CD1c-positive myeloid dendritic cell (primary cell): Measurements from ENCODE around the gene TSPAN9.

Experiments
- DNase-seq: peaks from one replicate; pipeline ENCODE4 v3.0.0-alpha.2; 2016; ENCODE audit errors: extremely low spot score

TSPAN9 gene

DNA sequence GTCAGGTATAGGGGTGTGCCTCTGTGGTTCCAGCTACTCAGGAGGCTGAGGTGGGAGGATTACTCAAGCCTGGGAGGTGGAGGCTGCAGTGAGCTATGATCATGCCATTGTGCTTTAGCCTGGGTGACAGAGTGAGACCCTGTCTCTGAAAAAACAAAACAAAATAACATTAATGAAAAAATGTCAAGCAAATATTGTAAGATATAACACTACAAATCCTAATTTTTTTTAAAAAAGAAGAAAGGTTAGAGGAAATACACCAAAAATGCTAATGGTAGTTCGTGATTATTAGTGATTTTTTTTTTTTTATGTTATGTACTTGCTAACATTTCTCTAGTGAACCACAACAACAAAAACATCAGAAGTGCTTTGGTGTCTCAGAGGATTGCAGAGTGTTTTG lies 47.7 kb downstream of the TSPAN9 start:
- no peak for DNase-seq

- no peak for DNase-seq
Measured at GRCh38 chr12:3125674-3126073, 48.5 kb downstream of the TSPAN9 start.

DNA sequence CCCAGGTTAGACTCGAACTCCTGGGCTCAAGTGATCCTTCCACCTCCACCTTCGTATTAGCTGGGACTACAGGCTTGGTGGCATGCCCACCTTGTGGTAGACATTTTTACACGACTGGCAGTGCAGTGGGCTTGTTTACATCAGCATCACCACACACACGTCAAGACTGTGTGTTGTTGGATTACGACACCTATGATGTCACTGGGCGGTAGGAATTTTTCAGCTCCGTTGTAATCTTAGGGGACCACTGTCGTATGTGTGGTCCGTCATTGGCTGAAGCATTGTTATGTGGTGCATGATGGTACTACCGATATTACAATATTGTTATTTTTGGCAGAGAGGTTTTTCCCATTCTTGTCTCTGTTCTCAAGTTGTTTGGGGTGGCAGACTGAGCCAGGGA lies 50.7 kb downstream of the TSPAN9 start:
- DNase-seq: no peak

- DNase-seq: no peak
Measured at GRCh38 chr12:3128498-3129293, 51.5 kb downstream of the TSPAN9 start.

DNA sequence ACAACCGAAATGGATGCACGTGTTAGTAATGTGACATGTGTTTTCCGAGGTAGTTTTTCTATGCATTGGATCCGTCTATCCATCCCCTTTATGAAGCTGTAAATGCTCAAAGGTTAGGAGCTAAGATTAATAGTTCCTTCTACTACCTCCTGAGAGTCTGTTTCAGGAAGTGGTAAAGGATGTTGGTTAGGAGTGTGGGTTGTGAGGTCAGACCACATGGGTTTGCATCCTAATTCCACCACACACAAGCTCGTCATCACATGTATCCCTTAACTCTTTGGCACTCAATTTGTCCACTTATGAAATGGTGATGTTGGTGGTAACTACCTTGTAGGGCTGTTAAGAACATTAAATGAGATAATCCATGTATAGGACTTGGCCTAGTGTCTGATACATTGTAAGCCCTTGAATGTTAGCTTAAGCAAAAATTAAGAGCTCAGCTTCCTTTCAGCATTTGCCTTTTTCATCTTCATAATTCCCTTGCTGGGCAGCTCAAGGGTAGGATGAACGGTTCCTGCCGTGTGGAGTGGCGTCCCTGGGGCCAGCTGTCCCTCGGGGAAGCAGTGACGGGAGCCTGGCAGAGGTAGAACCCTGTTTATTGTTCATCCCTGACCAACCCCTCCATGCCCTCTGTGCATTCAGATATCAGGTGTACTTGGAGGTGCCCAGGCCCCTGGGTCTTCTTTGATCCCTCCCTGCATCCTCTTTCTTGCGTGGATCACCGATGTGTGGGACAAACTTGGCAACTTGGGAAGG lies 52.3 kb downstream of the TSPAN9 start:
- peak; percentile 66 for DNase-seq

DNA sequence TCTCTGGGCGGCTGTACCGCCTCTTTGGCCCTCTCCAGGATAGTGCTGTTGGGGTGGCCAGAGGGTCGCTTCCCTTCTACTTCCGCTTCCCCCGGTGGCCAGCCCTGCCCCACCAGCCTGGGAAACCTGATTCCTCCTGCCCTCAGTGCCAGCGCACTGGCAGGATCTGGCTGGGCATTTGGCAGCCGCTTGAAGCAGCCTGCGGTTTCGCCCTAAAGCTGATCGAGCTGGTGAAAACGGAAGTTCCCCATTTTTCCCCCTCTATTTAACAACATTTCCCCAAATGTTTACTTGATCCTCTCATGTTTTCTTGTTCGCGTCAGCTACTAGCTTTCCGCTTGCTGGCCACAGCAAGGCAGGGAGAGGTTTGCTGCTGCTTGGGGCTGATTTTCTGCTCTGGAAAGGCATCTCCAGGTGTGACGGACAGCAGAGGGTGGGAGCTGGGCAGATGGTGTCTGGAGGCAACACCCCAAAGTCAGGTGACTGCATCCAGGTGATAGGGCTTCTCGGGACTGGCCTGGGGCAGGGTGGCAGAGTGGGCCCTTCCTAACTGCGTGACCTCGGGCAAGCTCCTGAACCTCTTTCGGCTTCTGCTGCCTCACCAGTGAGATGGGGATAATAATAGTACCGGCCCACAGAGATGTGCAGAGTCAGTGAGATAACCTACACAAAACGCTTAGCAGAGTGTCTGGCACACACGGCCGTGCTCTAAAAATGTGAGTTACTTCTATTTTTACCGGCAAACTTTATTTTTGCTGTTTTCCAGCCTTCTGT lies 53.1 kb downstream of the TSPAN9 start:
- peak; percentile 33 for DNase-seq

DNA sequence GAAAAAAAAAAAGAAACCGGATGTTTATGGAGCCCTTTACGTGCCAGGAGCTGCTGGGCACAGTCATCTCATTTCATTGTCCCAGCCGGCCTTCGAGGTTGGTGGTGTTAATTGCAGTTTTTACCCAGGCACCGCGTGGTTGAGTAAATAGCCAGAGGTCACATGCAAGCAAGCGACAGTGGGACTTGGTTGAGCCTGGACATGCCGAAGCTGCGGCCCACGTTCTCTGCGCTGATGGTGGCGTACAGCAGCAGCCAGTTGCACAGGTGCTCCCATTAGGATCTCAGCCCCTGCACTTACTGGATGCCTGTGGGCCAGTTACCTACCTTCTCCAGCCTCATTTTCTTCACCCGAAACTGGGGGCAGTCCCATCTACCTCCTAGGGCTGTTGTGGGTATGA lies 54.0 kb downstream of the TSPAN9 start:
- DNase-seq: no peak

DNA sequence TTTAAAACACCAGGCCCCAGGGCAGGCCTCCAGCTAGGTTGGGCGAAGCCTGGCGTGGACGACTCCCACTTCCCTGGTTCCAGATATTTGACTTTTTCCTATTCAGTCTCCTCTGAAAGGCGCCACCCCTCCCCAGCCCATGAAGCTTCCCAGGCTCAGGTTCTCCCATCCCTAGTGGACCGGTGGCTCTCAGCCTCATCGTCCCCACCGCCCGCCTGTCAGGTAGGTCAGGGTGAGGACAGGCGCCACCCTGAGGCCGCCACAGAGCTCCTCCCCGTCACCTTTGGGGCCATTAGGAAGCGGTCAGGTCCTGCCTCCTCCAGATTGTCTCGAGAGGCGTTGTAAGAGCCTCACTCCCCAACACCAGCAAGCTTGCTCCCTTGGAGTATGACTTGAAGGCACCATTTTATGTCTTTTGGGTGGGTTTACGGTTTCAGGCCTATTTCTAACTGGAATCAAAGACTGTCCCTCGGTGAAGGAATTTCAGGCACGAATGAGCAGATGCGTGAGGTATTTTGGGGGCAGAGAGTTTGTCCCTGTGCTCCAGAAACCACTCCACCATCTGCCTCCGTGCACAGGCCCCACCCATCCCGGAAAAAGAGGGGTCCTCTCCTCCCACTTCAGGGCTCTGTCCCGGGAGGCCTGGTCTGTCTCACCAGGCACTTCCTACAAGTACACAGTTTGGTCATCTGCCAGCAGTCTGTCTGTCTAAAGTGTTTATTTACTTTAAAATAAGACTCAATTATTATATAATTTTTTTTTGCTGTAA lies 55.6 kb downstream of the TSPAN9 start:
- no peak for DNase-seq

DNA sequence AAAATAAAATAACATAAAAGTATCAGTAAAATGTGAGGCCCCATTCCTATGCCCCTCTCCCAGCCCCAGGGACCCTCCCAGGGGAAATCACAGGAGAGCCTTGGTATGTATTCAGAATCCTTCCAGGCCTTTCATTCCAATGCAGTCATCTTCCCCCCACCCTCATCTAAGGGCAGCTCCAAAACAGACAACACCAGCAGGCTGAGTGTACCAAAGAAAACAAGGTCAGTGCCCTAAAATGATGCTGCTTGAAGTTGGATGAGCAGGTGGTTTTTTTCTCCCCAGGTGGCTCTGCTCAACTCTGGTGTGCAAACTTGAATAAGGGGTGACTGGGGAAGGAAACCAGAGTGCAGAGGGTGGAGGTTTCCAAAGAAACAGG lies 56.2 kb downstream of the TSPAN9 start:
- no peak for DNase-seq

- DNase-seq: no peak
Measured at GRCh38 chr12:3134126-3134525, 56.9 kb downstream of the TSPAN9 start.

DNA sequence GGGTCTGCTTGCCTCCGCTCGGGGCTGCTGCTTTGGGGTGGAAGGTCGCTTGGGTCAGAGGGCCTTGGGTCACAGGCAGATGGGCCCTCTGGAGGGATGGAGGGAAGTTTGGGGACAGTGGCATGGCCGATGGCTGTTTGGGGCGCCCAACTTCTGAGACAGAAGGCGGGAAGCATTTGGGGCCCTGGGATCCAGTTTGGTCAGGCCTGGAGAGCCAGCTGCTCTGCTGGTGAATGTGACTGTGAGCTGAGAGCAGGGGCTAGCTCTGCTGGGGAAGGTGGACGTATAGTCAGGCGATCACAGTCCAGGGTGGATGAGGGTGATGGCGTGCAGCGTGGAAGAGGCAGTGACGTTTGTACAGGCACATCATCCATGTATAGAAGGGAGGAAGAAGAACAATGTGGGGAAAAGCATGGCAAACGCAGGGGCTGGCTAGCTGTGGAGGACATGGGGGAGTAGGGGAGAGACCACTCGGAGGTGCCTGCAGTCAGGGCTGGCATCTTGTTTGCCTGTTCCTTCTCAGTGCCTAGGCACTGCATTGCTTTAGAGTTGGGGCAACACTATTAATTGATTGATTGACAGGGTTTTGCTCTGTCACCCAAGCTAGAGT lies 57.5 kb downstream of the TSPAN9 start:
- DNase-seq: no peak

GRCh38 chr12:3135522-3136461 lies 58.6 kb downstream of the TSPAN9 start:
- peak; percentile 65 for DNase-seq

GRCh38 chr12:3136641-3137267 lies 59.6 kb downstream of the TSPAN9 start:
- no peak for DNase-seq

- no peak for DNase-seq
Measured at GRCh38 chr12:3137268-3137781, 60.1 kb downstream of the TSPAN9 start.

GRCh38 chr12:3137814-3138445 lies 60.8 kb downstream of the TSPAN9 start:
- DNase-seq: no peak

DNA sequence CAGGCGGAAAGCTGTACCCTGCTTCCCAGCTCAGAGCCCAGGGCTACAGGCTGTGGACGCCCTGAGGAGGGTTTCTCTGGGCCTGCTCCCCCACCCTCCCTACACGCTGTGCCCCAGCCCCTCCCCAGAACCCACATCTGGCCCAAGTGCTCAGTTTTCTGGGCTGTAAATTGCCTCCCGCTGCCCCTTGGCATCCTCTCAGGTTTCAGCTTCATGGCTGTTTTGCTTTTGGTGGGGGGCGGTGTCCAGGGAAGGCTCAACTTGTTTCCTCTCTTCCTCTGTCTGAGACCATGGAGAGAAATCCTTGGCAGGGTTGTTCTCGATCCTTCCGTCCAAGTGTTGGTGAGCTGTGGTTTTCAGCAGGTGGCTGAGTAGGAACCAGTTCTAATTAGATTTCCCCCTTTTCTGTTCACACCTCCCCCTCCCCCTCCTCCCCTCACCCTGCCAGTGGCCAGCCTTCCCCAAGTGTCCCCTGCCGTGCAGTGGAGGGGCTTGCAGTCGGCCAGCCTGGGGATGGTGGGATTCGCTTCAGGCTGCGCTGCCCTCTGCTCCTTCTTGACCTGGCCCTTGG lies 61.8 kb downstream of the TSPAN9 start:
- no peak for DNase-seq

- no peak for DNase-seq
Measured at GRCh38 chr12:3139760-3140159, 62.6 kb downstream of the TSPAN9 start.

GRCh38 chr12:3140284-3140683 lies 63.1 kb downstream of the TSPAN9 start:
- DNase-seq: no peak
